Right lobe of liver (tissue), 6 donors: Measurements from ENCODE around the gene PIK3C2G. TPM values are rescaled to one million over a fixed set of nuclear protein-coding genes. Genes with fewer than 3 reads are reported as not detected.

Source experiments
- ATAC-seq, 4 donors: fragments of 200-7000 bp; cut with Tn5 transposase; one replicate each; pipeline ENCODE4 v1.9.1; 2020; ENCODE audit warnings: mild to moderate bottlenecking in 4 of 4, moderate library complexity in 4 of 4
- DNase-seq, 3 donors: peaks; one replicate each; pipeline ENCODE4 v3.0.0-alpha.2; 2020
- H3K27ac ChIP-seq, 3 donors: fragments of 200-600 bp; one replicate each; pipeline ENCODE4 v1.8.0; 2022
- H3K27me3 ChIP-seq, 2 donors: fragments of 200-600 bp; one replicate each; pipeline ENCODE4 v1.8.0; 2022
- H3K36me3 ChIP-seq, 4 donors: fragments of 200-600 bp; sonication (generic) in 1 of 4; one replicate each; pipeline versions ENCODE4 v1.5.1 to v1.8.0; 2017 to 2022; ENCODE audit warnings: control low read depth in 1 of 4
- H3K4me1 ChIP-seq, 4 donors: fragments of 200-600 bp; sonication (generic) in 1 of 4; one replicate each; pipeline versions ENCODE4 v1.5.1 to v1.8.0; 2017 to 2022; ENCODE audit warnings: control low read depth in 1 of 4
- H3K4me3 ChIP-seq, 3 donors: fragments of 200-600 bp; one replicate each; pipeline ENCODE4 v1.8.0; 2022
- H3K9me3 ChIP-seq, 4 donors: fragments of 200-600 bp; sonication (generic) in 1 of 4; one replicate each; pipeline versions ENCODE4 v1.5.1 to v1.8.0; 2017 to 2022; ENCODE audit warnings: control low read depth in 1 of 4
- CTCF ChIP-seq, 4 donors: fragments of 200-600 bp in 3 of 4; fragments of 450-650 bp in 1 of 4; IDR thresholded peaks; one replicate each; pipeline versions ENCODE4 v1.5.1 to v1.8.0; 2016 to 2022; ENCODE audit warnings: antibody characterized with exemption in 4 of 4, mild to moderate bottlenecking in 2 of 4
- POLR2A ChIP-seq: fragments of 450-650 bp; IDR thresholded peaks from one replicate; pipeline ENCODE4 v1.6.1; 2017; ENCODE audit warnings: antibody characterized with exemption, mild to moderate bottlenecking
- WGBS: methylation state at CpG from one replicate; pipeline ENCODE4 v1.1.6; 2018; ENCODE audit warnings: low coverage, low lambda C conversion rate; ENCODE audit not compliant: insufficient coverage; ENCODE audit errors: missing lambda C conversion rate; 5-methylcytosine and 5-hydroxymethylcytosine counted together
- intact Hi-C, 2 donors: fragments of 100-400 bp; cut with DNase I; formaldehyde crosslinking; loops; one replicate each; pipeline versions ENCODE4 v1.11.2 to v1.14.1; 2022
- total RNA-seq, 6 experiments: library from RNA; depleted of rRNA in 2 of 6; stranded (reverse); fragments of >200 nt in 2 of 6; fragmentation: NEBNext Ultra II Directional in 3 of 6; extraction: Animal tissue kit (Norgen Biotek cat#: 25700) in 3 of 6; gene quantifications; one replicate each; pipeline versions ENCODE4 v1.1.0 to v1.2.4, GENCODE V29; 2016 to 2023
- donor health status: DM: no; HTN: yes; CAD: no.
- donor health status: DM: no; HTN: no; CAD: no.
- donor health status: DM: no; HTN: no; CAD: no.
- donor health status: DM: no; HTN: yes; CAD: no.
- donor health status: DM: no; HTN: yes; CAD: no.

PIK3C2G gene
- total RNA-seq, 6 experiments from 2014 or later: 12.5 to 30.5 (median 24.8) TPM

GRCh38 chr12:18562531-18562930 is 301.2 kb downstream of the PIK3C2G start:
- H3K27ac ChIP-seq: no peak overlapping the region
- H3K27me3 ChIP-seq: no peaks in the 10 kb centered on the region
- no peaks in the 10 kb centered on the region for H3K9me3 ChIP-seq
- TF ChIP-seq CTCF (IDR thresholded peaks at IDR 0.05) (no peak), POLR2A (no peak)
- 60% methylated on average over 4 of the region's 4 CpGs for WGBS
- peaks cover 0 to 2% (median 0%) of the 10 kb centered on the region in 4 donors for H3K36me3 ChIP-seq
- DNase-seq (no peak), ATAC-seq (no peak)
- H3K4me1 ChIP-seq: peaks cover 0 to 3% (median 0%) of the 10 kb centered on the region in 4 donors
- H3K4me3 ChIP-seq: no peak overlapping the region
- intact Hi-C loops: no loop called here

- H3K4me3 ChIP-seq: no peak overlapping the region
- ATAC-seq (no peak), DNase-seq (no peak)
- WGBS: 48% methylated on average over 1 of the region's 1 CpG
- TF ChIP-seq CTCF (IDR thresholded peaks at IDR 0.05) (no peak), POLR2A (no peak)
- no peak overlapping the region for H3K27ac ChIP-seq
- intact Hi-C loops: no loop called here
- peaks cover 0 to 3% (median 0%) of the 10 kb centered on the region in 4 donors for H3K4me1 ChIP-seq
- H3K9me3 ChIP-seq: no peaks in the 10 kb centered on the region
- H3K36me3 ChIP-seq: peaks cover 0 to 2% (median 0%) of the 10 kb centered on the region in 4 donors
- H3K27me3 ChIP-seq: no peaks in the 10 kb centered on the region
These were observed 303.0 kb downstream of the PIK3C2G start for GRCh38 chr12:18564306-18564705.

- no peak overlapping the region for H3K27ac ChIP-seq
- peaks cover 0 to 3% (median 0%) of the 10 kb centered on the region in 4 donors for H3K4me1 ChIP-seq
- intact Hi-C loops: no loop called here
- peaks cover 0 to 4% (median 0%) of the 10 kb centered on the region in 4 donors for H3K36me3 ChIP-seq
- TF ChIP-seq POLR2A (no peak), CTCF (IDR thresholded peaks at IDR 0.05) (no peak)
- DNase-seq: peak; percentile 38 to 79 (median 66)
- H3K27me3 ChIP-seq: no peaks in the 10 kb centered on the region
- no peaks in the 10 kb centered on the region for H3K9me3 ChIP-seq
- peak; percentile 88 to 97 (median 94) for ATAC-seq
- 21% methylated on average over 2 of the region's 2 CpGs for WGBS
- H3K4me3 ChIP-seq: no peak overlapping the region
These were observed 306.5 kb downstream of the PIK3C2G start for GRCh38 chr12:18567787-18568186.

GRCh38 chr12:18570543-18570942 is 309.2 kb downstream of the PIK3C2G start:
- no peak overlapping the region for H3K27ac ChIP-seq
- WGBS: 98% methylated on average over 4 of the region's 4 CpGs

More at GRCh38 chr12:18570543-18570942, 309.2 kb downstream of the PIK3C2G start:
- TF ChIP-seq CTCF (IDR thresholded peaks at IDR 0.05) (no peak), POLR2A (no peak)
- no peaks in the 10 kb centered on the region for H3K27me3 ChIP-seq
- ATAC-seq (no peak), DNase-seq (no peak)
- H3K4me3 ChIP-seq: no peak overlapping the region
- H3K4me1 ChIP-seq: peaks cover 0 to 3% (median 0%) of the 10 kb centered on the region in 4 donors
- H3K36me3 ChIP-seq: peaks cover 0 to 3% (median 0%) of the 10 kb centered on the region in 4 donors
- no peaks in the 10 kb centered on the region for H3K9me3 ChIP-seq
- intact Hi-C loops: no loop called here
